ENCODE results near the gene ARID1B. TPM values are rescaled to one million over a fixed set of nuclear protein-coding genes. Genes with fewer than 3 reads are reported as not detected.

The ARID1B gene
- total and polyA plus RNA-seq, 10 of the 15 experiments (the other 5 are each of a cell fraction or from before 2014, with no cell fraction given): 24.7 to 133 (median 54.6) TPM

GRCh38 chr6:156773935-156774852 lies 3.0 kb upstream of the ARID1B start (continued):
- TF ChIP-seq ATF2 (IDR thresholded peaks at IDR 0.05; ENCODE audit: low read length): no peak; the same call in 1 of the 2 replicates
- TF ChIP-seq NR2C2 (IDR thresholded peaks at IDR 0.05; ENCODE audit: borderline replicate concordance, control insufficient read depth, insufficient read length, low read depth): no peak
- no peak for TF ChIP-seq BMI1 (IDR thresholded peaks at IDR 0.05; ENCODE audit: borderline replicate concordance)
- no peak for TF ChIP-seq ZZZ3 (IDR thresholded peaks at IDR 0.05; ENCODE audit: control insufficient read depth, insufficient read length, low read depth)
- TF ChIP-seq ELK1 (IDR thresholded peaks at IDR 0.05; ENCODE audit: low read depth, low read length): no peak
- TF ChIP-seq EED (IDR thresholded peaks at IDR 0.05; ENCODE audit: low read depth): peak; percentile 66
- no peak for TF ChIP-seq SRF (IDR thresholded peaks at IDR 0.05; ENCODE audit: low read depth in 2 of 2, low read length in 2 of 2)
- TF ChIP-seq SREBF1 (IDR thresholded peaks at IDR 0.05; ENCODE audit: low read length): no peak
- TF ChIP-seq CHD4 (IDR thresholded peaks at IDR 0.05): no peak
- peak in 1 of 2 experiments; percentile 53; a peak in 1 of 4 replicates for TF ChIP-seq EP300 (IDR thresholded peaks at IDR 0.05; ENCODE audit: borderline replicate concordance in 1 of 2, control insufficient read depth in 1 of 2, low read depth in 2 of 2, low read length in 2 of 2)
- TF ChIP-seq TARDBP (IDR thresholded peaks at IDR 0.05; ENCODE audit: borderline replicate concordance): no peak
- peak; percentile 14; the same call in 1 of the 2 replicates for TF ChIP-seq ZBED1 (IDR thresholded peaks at IDR 0.05; ENCODE audit: borderline replicate concordance)
- TF ChIP-seq CHD1 (IDR thresholded peaks at IDR 0.05; ENCODE audit: low read depth, low read length): no peak
- TF ChIP-seq CREB1 (IDR thresholded peaks at IDR 0.05; ENCODE audit: low read depth): peak; percentile 56; the same call in 1 of the 2 replicates
- no peak for TF ChIP-seq BCLAF1 (IDR thresholded peaks at IDR 0.05)
- TF ChIP-seq IKZF1 (conservative IDR thresholded peaks at IDR 0.05): peak; percentile 65
- TF ChIP-seq ZNF207 (IDR thresholded peaks at IDR 0.05; ENCODE audit: borderline replicate concordance): no peak
- TF ChIP-seq HDGF (IDR thresholded peaks at IDR 0.05): no peak
- no peak for TF ChIP-seq STAT3 (IDR thresholded peaks at IDR 0.05; ENCODE audit: low read depth, low read length)
- TF ChIP-seq NFIC (IDR thresholded peaks at IDR 0.05; ENCODE audit: low read depth, low read length): peak; percentile 62; the same call in 1 of the 2 replicates
- TF ChIP-seq ZNF384 (IDR thresholded peaks at IDR 0.05; ENCODE audit: borderline replicate concordance, low read depth, low read length): peak; percentile 35; the same call in 1 of the 2 replicates
- no peak for TF ChIP-seq RCOR1 (conservative IDR thresholded peaks at IDR 0.05; ENCODE audit: low read depth, low read length)

Measured in GM12878 (cell line).